GM18520 (cell line): ENCODE data around the gene KCNA4.
A peak's percentile ranks its signal among the peaks of the same experiment; 100 is the strongest.
"Not testable (repeated sequence)": the region's sequence is repeated elsewhere in the genome, so short reads cannot be mapped to it uniquely, and the experiment has no call there.

Experiments used
- ATAC-seq: cut with Tn5 transposase; IDR thresholded peaks from one replicate; pipeline ENCODE4 v1.9.1; 2021; ENCODE audit not compliant: unreplicated experiment

Gene KCNA4

GRCh38 chr11:30000986-30001750 lies 15.7 kb downstream of the KCNA4 start:
- no peak for ATAC-seq

DNA sequence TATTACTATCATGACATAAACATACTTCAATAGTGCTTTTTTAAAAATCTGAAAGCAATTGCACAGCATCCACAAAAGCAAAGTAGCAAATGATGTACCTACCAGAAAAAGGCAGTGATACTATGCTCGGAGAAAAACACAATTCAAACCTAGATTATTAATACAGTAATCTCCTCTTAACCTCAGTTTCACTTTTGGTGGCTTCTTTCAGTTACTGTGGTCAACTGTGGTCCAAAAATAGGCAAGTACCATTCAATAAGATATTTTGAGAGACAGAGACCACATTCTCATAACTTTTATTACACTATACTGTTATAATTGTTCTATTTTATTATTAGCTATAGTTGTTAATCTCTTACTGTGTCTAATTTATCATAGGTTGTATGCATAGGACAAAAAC lies 20.8 kb downstream of the KCNA4 start:
- ATAC-seq, result peak; percentile 71

- ATAC-seq, result no peak
These were observed 27.5 kb downstream of the KCNA4 start for GRCh38 chr11:29989174-29989970.

DNA sequence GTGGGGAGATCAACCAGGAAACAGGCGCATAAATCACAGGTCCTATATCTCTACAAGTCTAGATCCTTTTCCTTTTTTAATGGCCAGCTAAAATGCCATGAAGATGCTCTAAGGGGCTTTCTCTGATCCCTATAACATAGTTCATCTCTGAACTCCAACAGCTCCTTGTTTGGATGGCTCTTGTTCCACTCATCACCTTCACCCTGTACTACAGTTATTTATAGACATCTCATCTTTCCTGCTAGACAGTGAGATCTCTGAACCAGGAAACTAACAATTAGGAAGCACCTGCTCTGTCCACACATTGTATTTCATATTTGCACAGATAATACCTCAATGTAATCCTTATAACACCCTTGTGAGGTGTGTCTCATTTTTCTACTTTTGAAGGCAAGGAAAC lies 31.6 kb downstream of the KCNA4 start:
- no peak for ATAC-seq

- no peak for ATAC-seq
These were observed 32.3 kb downstream of the KCNA4 start for GRCh38 chr11:29984544-29984943.

- ATAC-seq, result no peak
These were observed 38.3 kb downstream of the KCNA4 start for GRCh38 chr11:29978549-29978948.

GRCh38 chr11:29975580-29975979 lies 41.2 kb downstream of the KCNA4 start:
- not testable (repeated sequence) for ATAC-seq

DNA sequence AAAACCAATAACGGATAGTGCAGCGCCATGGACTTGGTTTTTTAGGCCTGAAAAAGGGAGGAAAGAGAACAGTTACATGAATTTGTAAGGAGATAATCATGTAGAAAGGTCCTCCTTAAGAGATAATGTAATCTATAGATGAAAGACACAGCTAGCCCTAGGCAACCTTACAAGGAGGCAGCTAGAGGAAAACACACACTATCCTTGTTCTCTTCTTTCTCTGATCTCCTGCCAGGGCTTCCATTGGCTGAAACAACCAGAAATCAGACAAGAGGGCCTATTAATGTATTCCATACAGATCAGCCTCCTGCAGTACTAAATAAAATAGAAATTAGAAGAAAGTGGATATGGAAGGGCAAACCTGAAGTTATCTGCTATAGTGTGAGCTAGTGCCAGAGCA lies 53.0 kb downstream of the KCNA4 start:
- ATAC-seq, result no peak

- no peak for ATAC-seq
These were observed 53.8 kb downstream of the KCNA4 start for GRCh38 chr11:29963036-29963435.

- no peak for ATAC-seq
These were observed 54.6 kb downstream of the KCNA4 start for GRCh38 chr11:29962243-29962642.
